Stimulated activated CD4-positive, alpha-beta T cell treated with anti-CD3 and anti-CD28 coated beads, TNF-alpha, amount 100 ng/mL, for 24 hours (primary cell): ENCODE measurements around the gene POC1B.

ENCODE experiments used
- DNase-seq, 3 experiments: peaks; one replicate each; pipeline ENCODE4 v3.0.0-alpha.2; 2020; ENCODE audit warnings: low read depth in 3 of 3

The POC1B gene

GRCh38 chr12:89389755-89390661 is 135.8 kb downstream of the POC1B start:
- DNase-seq: peak in 1 of 3 experiments; percentile 7

- no peak for DNase-seq
Observed at GRCh38 chr12:89386138-89386537, 139.7 kb downstream of the POC1B start.

GRCh38 chr12:89384807-89385206 is 141.0 kb downstream of the POC1B start:
- no peak for DNase-seq

- DNase-seq: no peak
Observed at GRCh38 chr12:89384050-89384758, 141.6 kb downstream of the POC1B start.

GRCh38 chr12:89383235-89384049 is 142.4 kb downstream of the POC1B start:
- no peak for DNase-seq

GRCh38 chr12:89382328-89382727 is 143.5 kb downstream of the POC1B start:
- no peak for DNase-seq

GRCh38 chr12:89379839-89380467 is 145.9 kb downstream of the POC1B start:
- DNase-seq: no peak

- DNase-seq: no peak
Observed at GRCh38 chr12:89379148-89379838, 146.6 kb downstream of the POC1B start.

GRCh38 chr12:89376844-89377243 is 149.0 kb downstream of the POC1B start:
- no peak for DNase-seq

- no peak for DNase-seq
Observed at GRCh38 chr12:89376202-89376529, 149.7 kb downstream of the POC1B start.

GRCh38 chr12:89373763-89374572 is 151.9 kb downstream of the POC1B start:
- DNase-seq: no peak

- DNase-seq: no peak
Observed at GRCh38 chr12:89372584-89373370, 153.1 kb downstream of the POC1B start.

GRCh38 chr12:89370850-89371249 is 155.0 kb downstream of the POC1B start:
- no peak for DNase-seq

- DNase-seq: no peak
Observed at GRCh38 chr12:89370421-89370831, 155.4 kb downstream of the POC1B start.
